Measurements from ENCODE around the gene SKI. TPM values are rescaled to one million over a fixed set of nuclear protein-coding genes. Genes with fewer than 3 reads are reported as not detected.
"Not testable (repeated sequence)": the region's sequence is repeated elsewhere in the genome, so short reads cannot be mapped to it uniquely, and the experiment has no call there.

The SKI gene
- total RNA-seq, 1 experiment from 2014 or later = 28.3 TPM

GRCh38 chr1:2330519-2331199 lies 102.5 kb downstream of the SKI start:
- Histone ChIP-seq H3K9me3 (ENCODE audit: low read length) (no peaks in the 10 kb centered on the region), H3F3A (ENCODE audit: low read length, unreplicated experiment) (peaks cover 3% of the 10 kb centered on the region), H3K4me3 (ENCODE audit: low read length) (no peak overlapping the region), H3K27ac (ENCODE audit: low read length) (no peak overlapping the region), H3K36me3 (ENCODE audit: low read depth, low read length) (no peaks in the 10 kb centered on the region), H3K9ac (ENCODE audit: low read length) (no peak overlapping the region), H3K4me1 (ENCODE audit: insufficient read depth, low read length) (peaks cover 18% of the 10 kb centered on the region), H3K27me3 (ENCODE audit: low read length) (no peaks in the 10 kb centered on the region), H4K20me1 (ENCODE audit: low read length) (no peaks in the 10 kb centered on the region), H3K4me2 (ENCODE audit: low read length) (no peak overlapping the region), H2AFZ (ENCODE audit: low read length) (no peak overlapping the region), H3K9me2 (replicated peaks; ENCODE audit: low read length) (no peaks in the 10 kb centered on the region), H3K79me2 (ENCODE audit: low read length) (no peaks in the 10 kb centered on the region)
- CTCF ChIA-PET = no interaction called here
- POLR2A ChIA-PET (ENCODE audit: unreplicated experiment) = no interaction called here
- ATAC-seq = no peak
- DNase-seq = no peak
- TF ChIP-seq EZH2 (IDR thresholded peaks at IDR 0.05; ENCODE audit: low read length, unreplicated experiment) (no peak), EZH2phosphoT487 (IDR thresholded peaks at IDR 0.05; ENCODE audit: borderline replicate concordance, low read length) (no peak), CTCF (conservative IDR thresholded peaks at IDR 0.05; ENCODE audit: low read depth, low read length) (no peak)
- intact Hi-C loops (cut with micrococcal nuclease) = no loop called here
- BruUV-seq (replicated peaks) = no TSS peak

GRCh38 chr1:2331200-2331544 lies 103.1 kb downstream of the SKI start:
- TF ChIP-seq EZH2phosphoT487 (IDR thresholded peaks at IDR 0.05; ENCODE audit: borderline replicate concordance, low read length) = no peak
- TF ChIP-seq EZH2 (IDR thresholded peaks at IDR 0.05; ENCODE audit: low read length, unreplicated experiment) = no peak
- TF ChIP-seq CTCF (conservative IDR thresholded peaks at IDR 0.05; ENCODE audit: low read depth, low read length) = no peak
- Histone ChIP-seq H3K79me2 (ENCODE audit: low read length) (no peaks in the 10 kb centered on the region), H3K27ac (ENCODE audit: low read length) (no peak overlapping the region), H3K4me1 (ENCODE audit: insufficient read depth, low read length) (peaks cover 18% of the 10 kb centered on the region), H3K9me2 (replicated peaks; ENCODE audit: low read length) (no peaks in the 10 kb centered on the region), H3K4me3 (ENCODE audit: low read length) (no peak overlapping the region), H3K9me3 (ENCODE audit: low read length) (no peaks in the 10 kb centered on the region), H2AFZ (ENCODE audit: low read length) (no peak overlapping the region), H3K36me3 (ENCODE audit: low read depth, low read length) (no peaks in the 10 kb centered on the region), H3K9ac (ENCODE audit: low read length) (no peak overlapping the region), H4K20me1 (ENCODE audit: low read length) (no peaks in the 10 kb centered on the region), H3K4me2 (ENCODE audit: low read length) (no peak overlapping the region), H3F3A (ENCODE audit: low read length, unreplicated experiment) (peaks cover 3% of the 10 kb centered on the region), H3K27me3 (ENCODE audit: low read length) (no peaks in the 10 kb centered on the region)
- POLR2A ChIA-PET (ENCODE audit: unreplicated experiment) = no interaction called here
- intact Hi-C loops (cut with micrococcal nuclease) = no loop called here
- DNase-seq = no peak
- no peak for ATAC-seq
- no TSS peak for BruUV-seq (replicated peaks)
- CTCF ChIA-PET = no interaction called here

- H3K79me2 ChIP-seq (ENCODE audit: low read length); H2AFZ ChIP-seq (ENCODE audit: low read length); H3K9ac ChIP-seq (ENCODE audit: low read length); BruUV-seq (replicated peaks); H3K27ac ChIP-seq (ENCODE audit: low read length); H3K27me3 ChIP-seq (ENCODE audit: low read length); H3K4me3 ChIP-seq (ENCODE audit: low read length); H3K9me2 ChIP-seq (replicated peaks; ENCODE audit: low read length); H3K36me3 ChIP-seq (ENCODE audit: low read depth, low read length); H3K9me3 ChIP-seq (ENCODE audit: low read length); POLR2A ChIA-PET (ENCODE audit: unreplicated experiment); intact Hi-C loops (cut with micrococcal nuclease); ATAC-seq; DNase-seq; H3F3A ChIP-seq (ENCODE audit: low read length, unreplicated experiment); CTCF ChIA-PET; H4K20me1 ChIP-seq (ENCODE audit: low read length); H3K4me2 ChIP-seq (ENCODE audit: low read length): not testable (repeated sequence)
- peaks cover 18% of the 10 kb centered on the region for H3K4me1 ChIP-seq (ENCODE audit: insufficient read depth, low read length)
These were observed 103.5 kb downstream of the SKI start for GRCh38 chr1:2331580-2331979.
